Measurements from ENCODE around the gene ZNF593.

ZNF593 gene

DNA sequence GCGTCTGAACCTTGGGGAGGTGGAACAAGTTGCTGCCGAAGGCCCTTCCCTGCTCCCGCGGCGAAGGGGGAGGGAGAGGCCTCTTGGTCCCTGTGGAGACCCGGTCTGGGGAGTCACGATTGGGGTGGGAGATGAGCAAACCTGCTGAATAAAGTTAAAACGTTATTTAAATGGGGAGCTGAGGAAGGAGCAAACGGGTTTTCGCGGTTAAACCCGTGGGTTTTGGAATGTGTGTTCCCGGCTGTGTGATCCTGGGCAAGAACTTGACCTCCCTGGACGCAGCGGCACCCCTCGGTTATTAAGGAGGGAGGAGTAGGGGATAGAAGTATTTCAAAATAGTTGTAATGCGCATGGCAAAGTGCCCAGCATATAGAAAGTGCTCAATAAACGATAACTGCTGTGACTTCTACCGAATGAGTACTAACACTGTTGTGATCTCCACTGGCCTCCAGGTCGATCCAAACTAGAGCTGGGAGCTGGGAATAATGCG, 7.4 kb upstream of the ZNF593 start:
- TF ChIP-seq, protein P1, sequence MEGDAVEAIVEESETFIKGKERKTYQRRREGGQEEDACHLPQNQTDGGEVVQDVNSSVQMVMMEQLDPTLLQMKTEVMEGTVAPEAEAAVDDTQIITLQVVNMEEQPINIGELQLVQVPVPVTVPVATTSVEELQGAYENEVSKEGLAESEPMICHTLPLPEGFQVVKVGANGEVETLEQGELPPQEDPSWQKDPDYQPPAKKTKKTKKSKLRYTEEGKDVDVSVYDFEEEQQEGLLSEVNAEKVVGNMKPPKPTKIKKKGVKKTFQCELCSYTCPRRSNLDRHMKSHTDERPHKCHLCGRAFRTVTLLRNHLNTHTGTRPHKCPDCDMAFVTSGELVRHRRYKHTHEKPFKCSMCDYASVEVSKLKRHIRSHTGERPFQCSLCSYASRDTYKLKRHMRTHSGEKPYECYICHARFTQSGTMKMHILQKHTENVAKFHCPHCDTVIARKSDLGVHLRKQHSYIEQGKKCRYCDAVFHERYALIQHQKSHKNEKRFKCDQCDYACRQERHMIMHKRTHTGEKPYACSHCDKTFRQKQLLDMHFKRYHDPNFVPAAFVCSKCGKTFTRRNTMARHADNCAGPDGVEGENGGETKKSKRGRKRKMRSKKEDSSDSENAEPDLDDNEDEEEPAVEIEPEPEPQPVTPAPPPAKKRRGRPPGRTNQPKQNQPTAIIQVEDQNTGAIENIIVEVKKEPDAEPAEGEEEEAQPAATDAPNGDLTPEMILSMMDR (IDR thresholded peaks at IDR 0.05; ENCODE audit: control extremely low read depth, extremely low read depth, low read depth, missing control alignments), result no peak
- no peak for DNase-seq (ENCODE audit: extremely low spot score)
- POLR2A ChIA-PET, result no interaction called here
- CTCF ChIA-PET, result interaction anchor here (1.2 to 1.8 kb wide), 4 partner anchors 16 to 126 kb away, joined by 4 to 6 read pairs (median 4); partner anchors contain the start of gene PDIK1L

DNA sequence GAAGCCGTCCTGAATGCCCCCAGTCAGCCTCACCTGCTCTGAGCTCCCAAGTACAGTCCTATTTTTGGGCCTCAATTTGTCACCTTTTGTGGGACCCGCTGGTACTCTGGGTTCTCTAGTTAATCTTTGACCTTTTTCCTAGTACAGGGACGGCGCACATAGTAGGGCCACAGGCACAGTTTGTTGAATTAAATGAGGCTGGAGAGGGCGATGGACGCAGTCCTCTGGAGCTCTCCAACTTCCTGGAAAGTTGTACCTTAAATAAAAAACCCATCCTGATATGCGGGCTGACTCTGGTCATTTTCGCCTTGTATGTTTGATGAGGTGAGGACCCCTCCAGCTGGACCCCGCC, 6.0 kb upstream of the ZNF593 start:
- CTCF ChIA-PET, result interaction anchor here (0.8 to 1.8 kb wide), 5 partner anchors 17 to 129 kb away, joined by 3 to 6 read pairs (median 4); no protein-coding TSS in a partner anchor
- POLR2A ChIA-PET, result no interaction called here

GRCh38 chr1:26164036-26164860, 5.5 kb upstream of the ZNF593 start:
- DNase-seq (ENCODE audit: extremely low spot score), result peak; percentile 74
- TF ChIP-seq, protein P1 (IDR thresholded peaks at IDR 0.05; ENCODE audit: control extremely low read depth, extremely low read depth, low read depth, missing control alignments), result peak; percentile 74
- POLR2A ChIA-PET, result no interaction called here
- CTCF ChIA-PET, result interaction anchor here (0.8 to 1.8 kb wide), 9 partner anchors 16 to 129 kb away, joined by 3 to 6 read pairs (median 4); no protein-coding TSS in a partner anchor

More for the DNA sequence above, 6.0 kb upstream of the ZNF593 start:
- DNase-seq (ENCODE audit: extremely low spot score), result no peak
- TF ChIP-seq, protein P1 (IDR thresholded peaks at IDR 0.05; ENCODE audit: control extremely low read depth, extremely low read depth, low read depth, missing control alignments), result no peak

GRCh38 chr1:26164861-26165842, 4.6 kb upstream of the ZNF593 start:
- ChIA-PET POLR2A (no interaction called here), CTCF (interaction anchor here (0.7 to 1.3 kb wide), 10 partner anchors 9 to 130 kb away, joined by 3 to 5 read pairs (median 3); partner anchors contain the start of gene CATSPER4)
- no peak for DNase-seq (ENCODE audit: extremely low spot score)
- TF ChIP-seq, protein P1 (IDR thresholded peaks at IDR 0.05; ENCODE audit: control extremely low read depth, extremely low read depth, low read depth, missing control alignments), result no peak

DNA sequence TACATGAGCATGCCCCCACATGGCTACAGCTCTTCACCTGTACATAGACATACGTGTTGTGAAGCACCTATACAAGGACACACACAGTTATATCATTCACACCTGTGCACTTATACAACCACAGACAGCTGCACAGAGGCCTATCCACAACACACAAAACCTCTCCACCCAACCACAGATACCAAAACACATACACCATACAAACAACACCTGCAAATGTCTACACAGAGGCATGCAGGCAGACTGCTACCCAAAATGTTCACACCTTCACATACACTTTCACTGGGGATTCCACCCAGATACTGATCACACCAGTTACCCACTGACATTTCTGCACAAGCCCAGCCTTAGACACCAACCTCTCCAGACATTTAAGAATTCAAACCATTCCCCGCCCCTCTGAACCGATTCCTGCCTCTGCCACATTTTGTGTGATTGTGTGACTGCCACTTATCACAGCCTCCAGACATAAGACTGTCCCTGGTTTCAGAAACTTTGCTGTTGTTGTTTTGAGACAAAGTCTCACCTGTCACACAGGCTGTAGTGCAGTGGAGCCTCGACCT, 2.9 kb upstream of the ZNF593 start:
- POLR2A ChIA-PET, result no interaction called here
- no peak for DNase-seq (ENCODE audit: extremely low spot score)
- TF ChIP-seq, protein P1 (IDR thresholded peaks at IDR 0.05; ENCODE audit: control extremely low read depth, extremely low read depth, low read depth, missing control alignments), result no peak
- CTCF ChIA-PET, result interaction anchor here (1.1 to 1.2 kb wide), 3 partner anchors 11 to 65 kb away, joined by 3 read pairs; no protein-coding TSS in a partner anchor

Data from GM10248 (cell line).